NCI-H2081 (cell line): Measurements from ENCODE around the gene SLC8A1.
A peak's percentile ranks its signal among the peaks of the same experiment; 100 is the strongest.

Source experiments
- DNase-seq, 2 experiments: peaks; one replicate each; lab custom pipeline; 2025; lab: John Stamatoyannopoulos, UW

Gene SLC8A1

GRCh38 chr2:40421631-40422297 is 30.1 kb downstream of the SLC8A1 start:
- DNase-seq: peak in 1 of 2 experiments; percentile 35

- DNase-seq: no peak
Observed at GRCh38 chr2:40420478-40420877, 31.4 kb downstream of the SLC8A1 start.

DNA sequence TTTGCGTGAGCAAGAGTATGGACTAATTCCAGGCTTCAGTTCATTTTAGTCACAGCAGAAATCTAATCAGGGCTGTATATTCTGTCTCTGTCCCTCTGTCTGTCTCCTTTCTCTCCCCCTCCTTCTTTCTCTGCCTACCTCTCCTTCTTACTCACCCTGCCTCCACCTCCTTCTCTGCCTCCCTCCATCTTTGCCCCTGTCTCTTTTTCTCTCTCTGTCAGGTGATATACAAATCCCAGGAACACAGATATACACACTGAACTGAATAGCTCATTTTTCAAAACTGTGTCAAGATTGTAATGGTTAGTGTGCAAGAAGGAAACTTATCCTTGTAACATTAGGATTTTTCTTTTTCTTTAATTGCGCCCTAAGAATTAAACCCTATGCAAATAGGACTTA is 32.5 kb downstream of the SLC8A1 start:
- DNase-seq: no peak

GRCh38 chr2:40418614-40419363 is 33.1 kb downstream of the SLC8A1 start:
- DNase-seq: no peak

DNA sequence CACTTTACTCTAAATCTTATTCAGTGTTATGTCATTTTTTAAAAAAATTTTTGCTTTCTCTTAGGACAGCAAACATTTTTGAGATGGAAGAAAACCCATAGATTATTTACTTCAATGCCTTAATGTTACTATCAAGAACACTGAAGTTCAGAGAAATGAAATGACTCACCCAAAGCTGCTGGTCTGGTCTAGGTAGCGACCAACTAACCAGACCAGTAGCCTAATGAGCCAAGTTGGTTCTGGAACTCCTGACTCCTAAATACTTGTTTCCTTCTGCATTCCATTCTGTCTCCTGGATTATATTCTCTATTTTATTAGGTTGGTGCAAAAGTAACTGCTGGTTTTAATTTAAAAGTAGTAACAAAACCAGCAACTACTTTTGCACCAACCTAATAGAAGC is 35.4 kb downstream of the SLC8A1 start:
- no peak for DNase-seq

- no peak for DNase-seq
Observed at GRCh38 chr2:40415391-40415790, 36.5 kb downstream of the SLC8A1 start.

DNA sequence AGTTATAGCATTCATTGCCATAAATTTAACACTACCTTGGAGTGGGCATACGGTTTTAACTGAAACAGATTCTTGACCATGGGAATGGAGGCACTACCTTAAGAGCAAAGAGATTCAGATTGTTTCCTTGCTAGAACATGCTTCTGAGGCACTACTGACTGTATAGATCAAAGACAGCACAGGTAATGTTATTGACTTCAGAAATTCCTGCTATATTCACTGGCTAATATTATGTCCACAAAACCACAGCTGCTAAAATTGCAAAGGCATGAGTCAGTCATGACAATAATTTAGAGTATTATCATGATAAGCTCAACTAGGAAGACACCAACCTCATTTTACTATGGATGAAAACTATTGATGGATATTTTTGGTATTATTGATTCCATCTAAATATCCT is 39.4 kb downstream of the SLC8A1 start:
- no peak for DNase-seq

DNA sequence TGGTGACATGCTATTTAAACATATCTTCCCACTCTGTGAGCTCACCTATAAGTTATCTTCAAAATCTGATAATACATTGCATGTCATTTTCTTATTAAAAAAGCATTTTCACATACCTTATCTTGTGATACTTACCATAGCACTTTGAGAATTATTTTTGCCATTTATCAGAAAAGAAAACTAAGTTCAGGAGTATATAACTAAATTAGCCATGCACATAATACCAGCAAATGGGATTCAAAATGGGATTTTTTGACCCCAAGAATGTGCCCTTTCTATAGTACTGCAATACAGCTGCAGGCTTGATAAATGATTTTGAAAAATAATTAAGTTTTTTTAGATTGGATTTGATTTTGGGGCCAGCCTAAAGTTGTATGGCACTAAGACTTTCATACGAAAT is 41.2 kb downstream of the SLC8A1 start:
- no peak for DNase-seq

GRCh38 chr2:40409734-40410133 is 42.2 kb downstream of the SLC8A1 start:
- DNase-seq: no peak

- no peak for DNase-seq
Observed at GRCh38 chr2:40406485-40407289, 45.2 kb downstream of the SLC8A1 start.

DNA sequence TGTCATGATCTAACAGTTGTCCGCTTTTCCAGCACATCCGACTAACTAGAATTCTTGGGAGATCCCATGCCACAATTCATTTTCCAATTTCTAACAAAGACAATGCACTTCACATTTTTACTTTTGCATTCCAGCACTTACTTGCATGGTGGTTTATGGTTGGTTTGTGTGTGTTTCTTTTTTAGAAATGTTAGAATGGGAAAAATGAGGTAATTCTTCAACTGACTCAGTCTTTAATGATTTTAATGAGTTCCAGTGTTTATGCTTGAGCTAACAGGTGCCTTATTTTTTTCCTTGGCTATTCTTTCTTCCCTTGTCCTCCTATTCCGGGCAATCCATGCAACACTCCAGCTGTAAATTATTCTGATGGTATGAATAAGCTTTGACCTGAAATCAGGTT is 46.4 kb downstream of the SLC8A1 start:
- DNase-seq: no peak

DNA sequence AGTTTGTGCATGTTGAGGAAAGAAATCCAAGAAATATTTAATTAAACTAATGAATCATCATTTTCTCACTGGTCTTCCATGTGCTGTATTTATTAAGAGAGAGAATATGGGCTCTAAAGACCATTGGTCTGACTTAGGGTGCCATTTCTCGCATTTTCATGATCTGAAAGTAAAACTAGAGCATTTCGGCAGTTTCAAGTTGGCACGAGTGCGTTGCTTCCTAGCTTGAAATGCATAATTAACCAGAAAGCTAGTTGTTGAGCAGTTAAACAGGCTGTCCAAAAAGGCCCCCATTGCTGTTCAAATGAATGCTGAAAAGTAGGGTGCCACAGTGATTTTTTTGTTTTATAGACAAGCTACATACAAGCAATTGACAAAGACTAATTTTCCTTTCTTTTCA is 47.4 kb downstream of the SLC8A1 start:
- no peak for DNase-seq

GRCh38 chr2:40403233-40403836 is 48.6 kb downstream of the SLC8A1 start:
- DNase-seq: no peak

DNA sequence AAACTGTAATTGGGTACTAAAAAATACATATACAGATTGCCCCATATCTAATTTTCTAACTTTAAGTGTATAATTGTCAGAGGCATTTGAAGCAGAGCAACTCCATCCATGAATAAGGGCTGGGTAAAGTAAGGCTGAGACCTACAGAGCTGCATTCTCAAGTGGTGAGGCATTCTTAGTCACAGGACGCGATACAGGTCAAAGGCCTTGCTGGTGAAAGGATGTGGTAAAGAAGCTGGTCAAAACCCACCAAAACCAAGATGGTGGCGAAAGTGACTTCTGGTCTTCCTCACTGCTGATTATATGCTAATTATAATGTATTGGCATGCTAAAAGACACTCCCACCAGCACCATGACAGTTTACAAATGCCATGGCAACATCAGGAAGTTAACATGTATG is 50.0 kb downstream of the SLC8A1 start:
- DNase-seq: no peak

- DNase-seq: no peak
Observed at GRCh38 chr2:40400336-40400953, 51.4 kb downstream of the SLC8A1 start.

GRCh38 chr2:40397765-40398164 is 54.1 kb downstream of the SLC8A1 start:
- DNase-seq: no peak

DNA sequence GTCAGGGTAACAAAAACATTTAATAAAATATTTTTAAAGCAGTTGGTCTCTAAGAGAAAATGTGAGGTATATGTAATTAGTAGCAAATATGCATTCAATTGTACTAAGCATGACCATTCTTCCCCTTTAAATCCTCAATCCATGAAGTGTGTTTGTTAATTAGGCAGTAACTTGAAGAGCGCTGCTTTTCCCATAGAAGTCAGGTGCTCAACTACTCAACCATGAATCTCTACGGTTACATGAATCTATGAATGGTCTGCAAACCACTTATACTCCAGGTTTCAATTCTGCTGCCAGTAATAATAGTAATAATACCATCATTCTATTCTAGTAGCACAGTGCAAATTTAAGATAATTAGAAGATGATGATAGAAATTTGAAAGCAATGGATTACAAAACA is 55.8 kb downstream of the SLC8A1 start:
- DNase-seq: no peak

- DNase-seq: no peak
Observed at GRCh38 chr2:40395169-40396073, 56.5 kb downstream of the SLC8A1 start.

- no peak for DNase-seq
Observed at GRCh38 chr2:40394597-40394996, 57.3 kb downstream of the SLC8A1 start.

- DNase-seq: no peak
Observed at GRCh38 chr2:40394031-40394430, 57.9 kb downstream of the SLC8A1 start.

DNA sequence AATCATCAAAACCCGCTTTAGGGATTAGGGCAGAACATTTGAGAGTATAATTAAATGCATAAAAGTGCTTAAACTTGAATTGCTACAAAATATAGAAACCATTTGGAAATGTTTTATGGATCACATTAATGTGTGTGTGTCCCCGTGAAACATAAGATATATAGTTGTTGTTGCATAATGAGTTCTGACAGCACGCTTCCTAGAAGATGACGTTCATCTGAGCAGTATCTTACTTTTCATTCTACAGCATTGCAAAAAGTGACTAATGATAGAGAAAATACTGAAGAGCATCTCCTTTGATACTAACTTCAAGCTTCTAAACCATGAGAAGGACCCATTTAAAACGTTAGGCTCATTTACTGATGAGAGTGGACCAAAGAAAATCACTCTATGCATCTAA is 63.7 kb downstream of the SLC8A1 start:
- DNase-seq: no peak
